SIG-M5 treated with dmso at 0.1 percent for 504 hours (cell line): ENCODE measurements around the gene CNPY3.
"Not testable (repeated sequence)": the region's sequence is repeated elsewhere in the genome, so short reads cannot be mapped to it uniquely, and the experiment has no call there.

Experiments used
- DNase-seq: peaks from one replicate; lab custom pipeline; 2025; ENCODE audit not compliant: unreplicated experiment; lab: John Stamatoyannopoulos, UW

Gene CNPY3

GRCh38 chr6:42914546-42914945 lies 14.7 kb upstream of the CNPY3 start:
- DNase-seq, result no peak

DNA sequence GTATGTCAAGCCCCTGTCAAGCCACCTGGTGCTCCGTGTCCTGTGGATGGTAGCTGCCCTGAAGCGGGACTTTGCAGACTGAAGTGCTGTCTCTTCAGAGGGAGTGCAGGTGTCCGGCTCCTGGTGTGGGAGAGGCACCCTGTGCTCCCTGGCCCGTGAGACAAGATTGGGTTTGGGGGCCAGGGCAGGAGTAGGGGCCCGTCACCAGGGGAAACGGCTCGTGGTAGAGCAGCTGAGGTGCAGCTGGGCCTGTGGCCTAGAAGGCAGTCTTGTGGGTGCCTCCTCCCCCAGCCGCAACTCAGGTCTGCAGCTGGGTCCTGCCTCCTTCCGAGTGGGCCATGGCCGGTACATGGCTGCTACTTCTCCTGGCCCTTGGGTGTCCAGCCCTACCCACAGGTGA lies 13.5 kb upstream of the CNPY3 start, which contains the start of gene PTCRA:
Gene PTCRA, plus strand, starts transcription at position 322 of the 400 bp plus-strand sequence. Its CDS starts 17 bp downstream, at position 339.
- no peak for DNase-seq

GRCh38 chr6:42916288-42916687 lies 13.0 kb upstream of the CNPY3 start:
- no peak for DNase-seq

- DNase-seq, result no peak
Measured at GRCh38 chr6:42921801-42922200, 7.5 kb upstream of the CNPY3 start.

GRCh38 chr6:42923666-42924065 lies 5.6 kb upstream of the CNPY3 start:
- DNase-seq, result peak; percentile 83

- DNase-seq, result no peak
Measured at GRCh38 chr6:42925248-42925857, 3.9 kb upstream of the CNPY3 start.

DNA sequence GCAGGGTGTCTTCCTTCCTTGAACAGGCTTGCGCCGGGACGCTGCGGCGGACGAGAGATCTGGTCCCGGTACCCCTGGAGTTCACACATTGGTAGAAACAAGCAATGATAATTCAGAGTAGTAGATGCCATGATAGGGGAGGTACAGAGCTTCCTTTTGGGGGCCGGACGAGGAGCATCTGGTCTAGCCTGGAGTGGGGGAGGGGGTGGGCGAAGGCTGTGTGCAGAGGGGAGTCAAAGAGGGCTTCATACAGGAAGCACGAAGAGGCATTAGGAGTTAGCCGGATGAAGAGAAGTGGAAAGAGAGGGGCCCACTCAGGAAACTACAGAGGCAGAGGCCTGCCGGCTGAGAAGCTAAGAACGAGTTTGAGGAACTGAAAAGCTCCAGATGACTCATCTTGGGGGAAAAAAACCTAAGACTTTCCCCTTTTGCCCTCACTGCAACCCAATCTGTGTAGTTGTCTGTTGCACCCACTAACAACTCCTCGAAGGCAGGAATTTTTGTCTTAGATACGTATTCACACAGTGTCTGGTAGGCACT lies 611 bp downstream of the CNPY3 start:
- peak; percentile 99 for DNase-seq

GRCh38 chr6:42932412-42932811 lies 3.1 kb downstream of the CNPY3 start:
- DNase-seq, result no peak

DNA sequence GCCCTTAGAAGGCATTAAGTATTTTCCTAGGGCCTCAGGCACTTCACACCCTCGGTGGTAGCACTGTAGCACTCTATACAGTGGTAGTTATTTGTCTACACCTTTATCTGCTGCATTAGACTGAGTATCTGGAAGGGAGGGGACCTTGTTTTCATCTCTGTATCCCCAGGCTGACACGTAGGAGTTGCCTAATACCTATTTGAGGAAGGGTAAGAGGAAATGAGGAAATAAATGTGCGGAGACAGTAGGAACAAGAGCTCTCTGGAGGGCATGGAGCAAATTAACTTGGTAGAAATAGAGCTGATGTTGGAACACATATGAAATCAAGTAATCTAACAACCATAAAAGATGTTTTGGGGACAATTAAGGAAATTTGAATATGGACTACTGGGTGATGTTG lies 3.9 kb downstream of the CNPY3 start:
- peak; percentile 90 for DNase-seq

GRCh38 chr6:42935322-42935721 lies 6.0 kb downstream of the CNPY3 start:
- peak; percentile 20 for DNase-seq

DNA sequence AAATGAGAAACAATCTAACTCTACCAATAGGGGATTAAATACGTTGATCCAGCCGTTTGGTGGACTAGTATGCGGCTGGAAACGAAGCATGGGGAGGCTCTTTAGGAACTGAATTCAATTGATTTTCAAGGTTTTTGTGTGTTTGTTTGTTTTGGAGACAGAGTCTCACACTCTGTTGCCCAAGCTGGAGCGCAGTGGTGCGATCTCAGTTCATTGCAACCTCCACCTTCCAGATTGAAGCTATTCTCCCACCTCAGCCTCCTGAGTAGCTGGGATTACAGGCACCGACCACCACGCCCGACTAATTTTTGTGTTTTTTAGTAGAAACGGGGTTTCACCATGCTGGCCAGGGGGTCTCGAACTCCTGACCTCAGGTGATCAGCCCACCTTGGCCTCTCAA lies 7.1 kb downstream of the CNPY3 start:
- DNase-seq, result no peak

DNA sequence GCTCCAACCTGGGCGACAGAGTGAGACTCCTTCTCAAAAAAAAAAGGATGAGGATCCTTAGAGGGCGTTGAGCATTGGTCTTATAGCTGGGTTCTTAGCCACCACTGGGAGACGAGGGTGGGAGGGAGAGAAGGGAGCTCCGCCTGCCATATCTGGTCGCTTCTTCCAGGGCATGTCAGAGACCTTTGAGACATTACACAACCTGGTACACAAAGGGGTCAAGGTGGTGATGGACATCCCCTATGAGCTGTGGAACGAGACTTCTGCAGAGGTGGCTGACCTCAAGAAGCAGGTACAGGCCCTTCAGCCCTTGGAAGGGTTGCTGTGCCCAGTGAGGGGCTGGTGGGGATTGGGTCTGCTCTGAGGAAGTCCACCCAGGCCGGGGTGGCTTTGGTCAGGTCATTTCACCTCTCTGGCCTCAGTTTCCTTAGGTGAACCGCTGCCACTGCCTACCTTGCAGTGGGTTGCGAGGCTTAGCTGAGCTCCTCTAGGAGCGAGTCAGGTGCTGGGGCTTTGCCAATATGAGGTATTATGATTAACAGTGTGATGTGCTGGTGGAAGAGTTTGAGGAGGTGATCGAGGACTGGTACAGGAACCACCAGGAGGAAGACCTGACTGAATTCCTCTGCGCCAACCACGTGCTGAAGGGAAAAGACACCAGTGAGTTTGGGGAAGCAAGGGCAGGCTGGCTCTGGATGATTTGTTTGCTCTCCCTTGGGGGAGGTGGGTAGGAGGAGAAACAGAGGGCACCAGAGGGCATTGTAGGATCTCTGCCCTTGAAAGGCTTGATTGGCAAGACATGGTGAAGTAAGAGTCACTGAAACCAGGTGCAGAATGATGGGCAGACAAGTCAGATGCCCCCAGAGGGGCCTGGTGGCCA lies 8.5 kb downstream of the CNPY3 start:
- no peak for DNase-seq

DNA sequence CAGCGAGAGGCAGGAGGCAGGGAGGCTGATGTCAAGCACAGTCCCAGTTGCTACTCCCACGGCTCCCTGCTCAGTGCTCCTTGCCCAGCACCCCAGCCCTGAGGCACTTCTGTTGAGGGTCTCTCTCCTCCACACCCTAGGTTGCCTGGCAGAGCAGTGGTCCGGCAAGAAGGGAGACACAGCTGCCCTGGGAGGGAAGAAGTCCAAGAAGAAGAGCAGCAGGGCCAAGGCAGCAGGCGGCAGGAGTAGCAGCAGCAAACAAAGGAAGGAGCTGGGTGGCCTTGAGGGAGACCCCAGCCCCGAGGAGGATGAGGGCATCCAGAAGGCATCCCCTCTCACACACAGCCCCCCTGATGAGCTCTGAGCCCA lies 9.1 kb downstream of the CNPY3 start:
- no peak for DNase-seq

DNA sequence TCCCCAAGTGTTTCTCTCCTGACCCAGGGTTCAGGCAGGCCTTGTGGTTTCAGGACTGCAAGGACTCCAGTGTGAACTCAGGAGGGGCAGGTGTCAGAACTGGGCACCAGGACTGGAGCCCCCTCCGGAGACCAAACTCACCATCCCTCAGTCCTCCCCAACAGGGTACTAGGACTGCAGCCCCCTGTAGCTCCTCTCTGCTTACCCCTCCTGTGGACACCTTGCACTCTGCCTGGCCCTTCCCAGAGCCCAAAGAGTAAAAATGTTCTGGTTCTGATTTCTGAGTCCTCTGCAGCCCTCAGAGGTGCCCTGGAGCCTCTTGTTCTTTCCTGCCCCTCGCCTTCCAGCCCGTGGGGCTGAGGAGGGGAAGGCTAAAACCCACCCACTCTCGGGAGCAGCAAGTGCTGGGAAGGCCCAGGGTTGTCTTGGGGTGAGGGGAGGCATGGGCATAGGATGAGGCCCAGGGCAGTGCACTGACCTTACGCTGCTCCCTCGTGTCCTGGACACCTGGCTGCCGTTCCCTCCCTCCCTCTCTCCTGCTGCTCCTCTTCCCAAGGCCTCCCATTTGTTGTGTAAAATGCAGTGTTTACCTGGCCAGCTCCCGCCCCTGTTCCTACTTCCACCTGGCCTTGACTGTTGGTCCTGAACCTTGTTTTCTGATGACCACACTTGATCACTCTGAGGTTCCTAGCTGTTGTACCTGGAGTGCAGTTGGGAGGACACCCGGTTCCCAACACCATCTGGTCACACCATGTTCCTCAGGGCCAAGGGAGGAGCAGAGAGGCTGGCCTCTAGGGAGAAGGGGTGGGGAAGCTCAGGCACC lies 9.9 kb downstream of the CNPY3 start:
- DNase-seq, result no peak

GRCh38 chr6:42939810-42940167 lies 10.5 kb downstream of the CNPY3 start:
- DNase-seq, result no peak

- DNase-seq, result no peak
Measured at GRCh38 chr6:42940493-42941045, 11.3 kb downstream of the CNPY3 start.

DNA sequence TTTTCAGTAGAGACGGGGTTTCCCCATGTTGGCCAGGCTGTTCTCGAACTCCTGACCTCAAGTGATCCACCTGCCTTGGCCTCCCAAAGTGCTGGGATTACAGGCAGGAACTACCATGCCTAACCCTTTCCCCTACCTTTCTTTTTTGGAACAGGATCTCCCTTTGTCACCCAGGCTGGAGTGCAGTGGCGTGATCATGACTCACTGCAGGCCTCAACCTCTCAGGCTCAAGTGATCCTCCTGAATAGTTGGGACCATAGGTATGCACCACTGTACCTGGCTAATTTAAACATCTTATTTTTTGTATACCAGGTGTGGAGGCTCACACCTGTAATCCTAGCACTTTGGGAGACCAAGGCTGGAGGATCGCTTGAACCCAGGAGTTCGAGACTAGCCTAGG lies 12.1 kb downstream of the CNPY3 start:
- DNase-seq, result not testable (repeated sequence)

GRCh38 chr6:42942444-42942843 lies 13.2 kb downstream of the CNPY3 start:
- DNase-seq, result no peak

- DNase-seq, result no peak
Measured at GRCh38 chr6:42947950-42948349, 18.7 kb downstream of the CNPY3 start.

GRCh38 chr6:42952389-42952788 lies 23.1 kb downstream of the CNPY3 start:
- DNase-seq, result no peak

- not testable (repeated sequence) for DNase-seq
Measured at GRCh38 chr6:42954405-42954804, 25.1 kb downstream of the CNPY3 start.
